ENCODE measurements around the gene AQP10. TPM values are rescaled to one million over a fixed set of nuclear protein-coding genes. Genes with fewer than 3 reads are reported as not detected.
A peak's percentile ranks its signal among the peaks of the same experiment; 100 is the strongest.
"Not testable (repeated sequence)": the region's sequence is repeated elsewhere in the genome, so short reads cannot be mapped to it uniquely, and the experiment has no call there.

Gene AQP10
- total RNA-seq, 1 experiment from 2014 or later: not detected

DNA sequence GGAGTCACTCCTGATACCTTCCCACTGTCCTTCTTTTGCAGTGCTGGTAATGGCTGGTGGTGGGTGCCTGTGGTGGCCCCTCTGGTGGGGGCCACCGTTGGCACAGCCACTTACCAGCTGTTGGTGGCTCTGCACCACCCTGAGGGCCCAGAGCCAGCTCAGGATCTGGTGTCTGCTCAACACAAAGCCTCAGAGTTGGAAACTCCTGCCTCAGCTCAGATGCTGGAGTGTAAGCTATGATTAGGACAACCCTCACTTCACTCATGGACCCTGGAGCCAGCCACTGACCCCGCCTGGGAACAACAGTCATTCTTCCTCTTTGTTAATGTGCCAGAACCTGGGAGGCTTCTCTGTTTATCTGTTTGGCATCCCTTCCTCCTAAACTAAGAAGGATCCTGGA is 3.3 kb downstream of the AQP10 start:
- no peak for DNase-seq (ENCODE audit: low spot score)

DNA sequence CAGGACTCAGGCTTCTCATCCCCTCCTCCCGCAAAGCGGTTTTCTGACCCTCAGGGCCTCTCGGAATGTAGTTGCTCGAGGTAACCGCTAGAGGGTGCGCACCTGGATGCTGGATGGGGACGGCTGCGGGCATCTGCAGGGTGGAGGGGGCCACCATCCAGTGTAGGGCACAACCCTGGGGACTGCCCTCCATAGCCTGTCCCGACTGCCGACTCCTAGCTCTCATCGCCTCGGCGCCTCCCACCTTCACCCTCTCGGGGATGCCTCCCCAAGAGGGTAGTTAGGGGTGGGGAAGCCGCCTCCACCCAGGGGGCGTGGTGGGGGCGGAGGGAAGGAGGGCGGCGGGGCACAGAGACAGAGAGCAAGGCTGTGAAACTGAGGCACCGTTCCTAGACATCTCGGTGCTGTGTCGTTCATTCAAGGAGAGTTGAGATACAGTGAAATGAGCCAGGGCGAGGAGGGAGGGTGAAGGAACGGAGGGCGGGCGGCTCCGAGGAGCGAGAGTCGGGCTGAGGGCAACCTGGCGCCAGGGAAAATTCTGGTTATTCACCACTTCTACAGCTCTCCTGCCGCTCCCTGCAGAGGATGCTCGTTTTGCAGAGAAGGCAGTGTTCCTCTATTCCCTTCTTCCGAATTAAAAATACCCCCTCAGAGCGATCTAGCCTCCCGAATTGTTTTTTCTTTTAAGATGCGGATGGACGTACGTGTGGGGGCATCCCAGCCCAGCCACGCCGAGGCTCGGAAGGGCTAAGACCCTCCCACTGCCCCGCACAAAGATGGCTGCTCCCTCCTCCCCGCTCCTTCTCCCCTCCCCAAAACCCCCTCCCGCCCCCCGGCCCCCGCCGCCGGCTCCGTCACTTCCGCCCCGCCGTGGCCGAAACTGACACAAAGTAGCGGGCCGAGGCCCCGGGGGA is 4.0 kb downstream of the AQP10 start, which contains the start of gene ATP8B2:
TSS of gene ATP8B2 (plus strand) at position 857 of the 914 bp plus-strand sequence. CDS start 2,617 bp downstream, outside the sequence.
- peak; percentile 88 for DNase-seq (ENCODE audit: low spot score)

DNA sequence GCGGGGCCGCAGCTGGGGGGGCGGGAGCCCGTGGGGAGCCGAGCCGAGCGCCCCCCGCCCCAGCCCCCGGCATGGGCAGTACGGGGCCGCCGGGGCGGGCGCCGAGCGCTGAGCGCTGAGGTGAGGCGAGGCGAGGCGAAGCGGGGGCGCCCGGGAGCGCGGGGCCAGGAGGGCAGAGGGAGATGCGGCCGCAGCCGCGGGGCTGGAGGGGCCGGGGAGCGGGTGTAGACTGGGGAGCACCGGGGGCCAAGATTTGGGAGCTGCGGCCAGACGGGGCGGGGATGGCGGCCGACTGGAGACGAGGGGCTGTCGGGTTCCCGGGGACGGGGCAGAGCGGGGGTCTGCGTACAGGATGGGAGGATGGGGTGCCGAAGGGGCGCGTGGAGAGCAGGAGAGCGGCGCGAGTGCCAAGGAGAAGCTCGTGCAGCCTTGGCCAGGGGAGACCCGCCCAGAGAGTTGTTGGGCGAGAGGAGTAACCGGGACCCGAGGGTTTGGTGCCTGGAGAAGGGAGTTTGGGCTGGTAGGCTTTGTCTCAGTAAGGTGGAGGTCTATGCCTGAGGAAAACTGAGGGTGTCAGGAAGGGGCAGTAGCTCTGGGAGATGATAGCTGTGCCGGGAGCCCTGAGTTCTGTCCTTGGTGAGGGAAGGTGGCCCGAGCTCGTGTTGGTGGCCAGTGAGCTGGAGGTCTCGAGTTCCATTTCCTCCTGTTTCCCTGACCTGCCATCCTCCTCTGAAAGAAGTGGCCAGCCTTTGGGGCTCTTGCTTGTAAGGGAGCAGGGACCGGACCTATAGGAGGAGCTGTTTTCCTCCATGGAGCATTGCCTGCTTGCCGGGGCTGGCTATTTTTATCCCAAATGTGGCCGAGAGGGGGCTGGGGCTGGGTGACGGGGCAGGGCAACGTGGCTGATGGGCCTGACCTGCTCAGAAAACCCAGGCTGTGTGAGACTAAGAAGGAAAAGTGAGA is 5.0 kb downstream of the AQP10 start:
- DNase-seq (ENCODE audit: low spot score): peak; percentile 87

DNA sequence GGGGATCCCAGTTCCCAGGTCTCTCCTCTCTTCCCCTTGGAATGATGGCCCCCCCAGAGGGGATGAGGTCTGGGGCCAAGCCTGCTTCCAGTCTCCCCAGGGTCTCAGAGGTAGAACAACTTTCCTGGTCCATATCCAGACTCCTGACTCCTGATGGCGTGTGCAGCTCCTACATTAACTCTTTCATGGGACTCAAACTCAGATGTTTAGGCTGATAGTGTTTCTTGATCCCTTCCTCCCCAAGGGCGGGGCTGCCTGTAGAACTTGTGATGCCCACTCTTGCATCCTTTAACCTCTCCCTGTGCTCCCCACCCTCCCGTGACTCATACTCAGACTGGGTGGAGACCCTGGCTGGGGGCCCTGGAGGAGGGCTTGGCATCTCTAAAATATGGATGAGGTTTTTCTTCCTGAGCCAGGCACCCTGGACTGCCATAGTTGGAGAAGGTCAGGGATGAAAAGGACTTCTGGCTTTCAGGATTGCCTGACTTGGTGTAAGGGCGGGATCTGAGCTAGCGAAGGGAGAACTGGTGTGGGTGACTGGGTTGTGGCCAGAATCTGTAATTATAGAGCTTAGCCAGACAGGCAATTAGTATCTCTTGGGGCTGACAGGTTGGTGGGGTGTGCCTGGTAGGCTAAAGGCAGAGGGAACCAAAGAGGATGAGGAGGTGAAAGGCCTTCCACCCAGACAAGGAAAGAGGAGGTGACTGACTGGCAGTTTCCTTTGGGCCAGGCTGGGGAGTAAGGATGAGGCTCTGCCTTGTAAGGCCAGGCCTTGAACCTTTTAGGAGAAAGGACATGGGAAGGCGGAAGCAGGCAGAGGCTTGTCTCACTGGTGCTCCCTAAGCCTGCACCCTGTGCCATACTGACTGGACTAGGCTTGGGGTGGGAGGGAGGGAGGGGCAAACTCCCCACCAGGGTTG is 5.9 kb downstream of the AQP10 start:
- peak; percentile 90 for DNase-seq (ENCODE audit: low spot score)

DNA sequence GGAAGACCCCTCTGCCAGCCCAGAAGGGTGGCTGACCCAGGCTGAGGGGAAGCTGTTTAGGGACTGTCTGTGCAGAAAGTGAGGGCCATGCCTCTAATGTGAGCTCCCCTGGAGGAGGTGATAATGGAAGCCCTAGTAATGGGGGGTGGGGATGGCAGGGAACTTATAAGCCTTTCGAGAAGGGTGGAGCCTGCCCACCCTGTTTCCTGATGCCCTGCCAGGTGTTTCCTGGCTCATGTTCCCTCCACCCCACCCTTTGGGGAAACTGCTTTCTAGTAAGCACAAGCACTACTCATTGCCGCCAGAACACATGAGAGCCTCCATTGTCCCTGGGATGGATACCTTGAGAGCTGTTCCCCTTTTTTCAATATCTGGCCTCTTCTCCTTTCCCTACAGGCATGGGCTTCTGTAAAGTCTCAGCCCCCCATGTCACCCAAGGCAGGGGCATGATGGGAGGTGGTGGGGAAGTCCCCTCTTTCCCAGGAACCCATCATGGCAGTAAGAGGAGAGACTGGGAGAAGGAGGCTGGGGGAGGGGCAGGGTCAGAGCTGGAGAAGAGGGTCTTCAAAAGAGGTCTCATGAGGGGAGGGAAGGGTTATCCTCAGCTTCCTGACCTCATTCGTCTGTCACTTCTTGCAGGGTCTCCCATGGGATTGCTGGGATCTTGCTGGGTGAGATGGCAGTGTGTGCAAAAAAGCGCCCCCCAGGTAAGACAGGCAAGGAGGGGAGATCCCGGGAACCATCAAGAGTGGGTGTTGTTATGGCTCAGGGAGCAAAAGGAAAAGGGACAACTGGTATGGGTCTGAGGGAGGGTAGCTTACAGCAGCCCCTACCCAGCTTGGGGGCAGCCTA is 6.8 kb downstream of the AQP10 start:
- DNase-seq (ENCODE audit: low spot score): no peak

DNA sequence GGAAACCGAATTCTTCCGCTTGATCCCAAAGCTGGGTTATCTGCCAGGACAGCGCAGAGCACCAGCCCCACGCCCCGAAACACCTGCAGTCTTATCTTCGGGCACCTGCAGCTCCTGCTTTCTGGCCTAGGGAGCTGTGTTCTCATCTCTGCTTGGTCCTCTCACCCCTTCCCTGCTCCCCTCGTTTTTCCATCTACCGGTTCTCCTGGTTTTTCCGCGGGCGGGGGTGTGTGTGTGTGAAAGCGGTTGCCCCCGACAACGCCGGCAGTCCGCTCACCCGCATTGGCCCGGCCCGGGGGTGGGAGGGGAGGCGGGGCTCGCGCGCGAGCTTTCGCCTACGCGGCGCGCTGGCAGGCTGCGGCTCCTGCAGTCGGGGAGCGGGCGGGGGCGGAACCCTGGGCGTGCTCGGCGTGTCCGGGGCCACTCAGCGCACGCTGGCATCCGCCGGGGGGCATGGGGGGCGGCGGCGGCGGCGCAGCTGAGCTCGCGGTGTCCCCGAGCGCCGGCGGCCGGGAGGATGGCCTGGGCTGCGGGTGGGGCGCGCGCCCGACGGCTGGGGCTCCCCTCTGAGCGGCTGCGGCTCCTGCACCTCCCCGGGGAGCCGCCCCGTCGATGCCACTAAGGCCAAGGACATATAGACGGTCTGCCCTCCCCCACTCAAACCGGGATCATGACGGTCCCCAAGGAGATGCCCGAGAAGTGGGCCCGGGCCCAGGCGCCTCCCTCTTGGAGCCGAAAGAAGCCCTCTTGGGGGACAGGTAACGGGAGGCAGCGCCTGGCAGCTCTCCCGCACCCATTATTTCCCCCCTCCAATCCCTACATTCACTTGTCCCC is 7.6 kb downstream of the AQP10 start:
- DNase-seq (ENCODE audit: low spot score): no peak

DNA sequence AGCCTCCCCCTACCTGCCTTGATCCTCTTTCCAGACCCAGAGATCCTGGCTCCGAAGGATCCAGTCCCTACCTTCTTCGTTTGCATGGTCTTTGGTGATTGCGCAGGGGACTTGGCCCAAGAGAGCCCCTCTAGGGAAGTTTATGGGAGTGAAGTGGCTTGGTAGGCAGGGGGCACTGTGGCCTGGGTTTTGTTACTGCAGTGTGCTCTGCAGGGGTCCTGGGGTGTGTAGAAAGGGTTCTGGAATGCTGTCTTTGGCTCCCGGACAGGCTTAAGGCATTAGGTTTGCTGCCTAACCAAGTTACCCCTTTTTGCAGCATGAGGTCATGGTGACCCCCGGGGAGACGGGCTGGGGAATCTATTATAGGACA is 8.2 kb downstream of the AQP10 start:
- DNase-seq (ENCODE audit: low spot score): no peak

DNA sequence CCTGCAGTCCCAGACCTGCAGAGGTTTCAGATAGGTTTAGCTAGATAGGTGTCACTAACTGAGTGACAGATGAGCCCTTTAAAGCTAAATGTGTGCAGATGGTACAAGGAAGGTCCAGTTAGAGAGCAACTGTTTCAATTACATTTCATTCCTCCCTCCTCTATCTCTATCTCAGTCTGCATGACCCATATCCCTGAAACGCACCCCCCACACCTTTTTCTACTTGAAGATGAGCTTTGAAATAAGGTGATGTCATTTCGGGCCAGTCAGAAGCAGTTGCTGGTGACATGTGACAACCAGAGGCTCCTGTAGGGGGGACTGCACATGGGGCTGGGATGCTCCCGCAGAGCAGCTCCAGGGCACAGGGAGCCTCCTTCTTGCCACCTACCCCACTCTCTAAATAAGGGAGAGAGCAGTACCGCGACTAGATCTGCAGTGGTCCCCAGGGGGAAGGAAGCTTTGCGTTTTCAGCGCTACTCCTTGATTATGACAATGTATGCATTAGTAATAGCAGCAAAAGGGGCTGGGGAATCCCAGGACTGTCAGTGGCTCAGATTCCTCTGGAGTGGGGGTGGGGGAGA is 8.7 kb downstream of the AQP10 start:
- DNase-seq (ENCODE audit: low spot score): no peak

DNA sequence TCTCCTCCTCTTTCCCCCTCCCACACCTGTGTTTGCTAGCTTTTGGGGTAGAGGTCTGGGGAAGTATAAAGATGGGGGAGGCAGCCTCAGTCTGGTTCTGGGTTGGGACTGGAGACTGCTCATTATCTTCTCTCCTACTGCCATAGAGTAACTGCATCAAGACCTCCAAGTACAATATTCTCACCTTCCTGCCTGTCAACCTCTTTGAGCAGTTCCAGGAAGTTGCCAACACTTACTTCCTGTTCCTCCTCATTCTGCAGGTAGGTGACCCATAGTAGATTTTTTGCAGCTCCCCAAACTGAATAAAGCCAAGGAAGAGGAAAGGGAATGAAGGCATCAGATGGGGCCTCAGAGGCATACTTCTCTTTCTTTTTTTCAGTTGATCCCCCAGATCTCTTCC is 9.8 kb downstream of the AQP10 start:
- no peak for DNase-seq (ENCODE audit: low spot score)

DNA sequence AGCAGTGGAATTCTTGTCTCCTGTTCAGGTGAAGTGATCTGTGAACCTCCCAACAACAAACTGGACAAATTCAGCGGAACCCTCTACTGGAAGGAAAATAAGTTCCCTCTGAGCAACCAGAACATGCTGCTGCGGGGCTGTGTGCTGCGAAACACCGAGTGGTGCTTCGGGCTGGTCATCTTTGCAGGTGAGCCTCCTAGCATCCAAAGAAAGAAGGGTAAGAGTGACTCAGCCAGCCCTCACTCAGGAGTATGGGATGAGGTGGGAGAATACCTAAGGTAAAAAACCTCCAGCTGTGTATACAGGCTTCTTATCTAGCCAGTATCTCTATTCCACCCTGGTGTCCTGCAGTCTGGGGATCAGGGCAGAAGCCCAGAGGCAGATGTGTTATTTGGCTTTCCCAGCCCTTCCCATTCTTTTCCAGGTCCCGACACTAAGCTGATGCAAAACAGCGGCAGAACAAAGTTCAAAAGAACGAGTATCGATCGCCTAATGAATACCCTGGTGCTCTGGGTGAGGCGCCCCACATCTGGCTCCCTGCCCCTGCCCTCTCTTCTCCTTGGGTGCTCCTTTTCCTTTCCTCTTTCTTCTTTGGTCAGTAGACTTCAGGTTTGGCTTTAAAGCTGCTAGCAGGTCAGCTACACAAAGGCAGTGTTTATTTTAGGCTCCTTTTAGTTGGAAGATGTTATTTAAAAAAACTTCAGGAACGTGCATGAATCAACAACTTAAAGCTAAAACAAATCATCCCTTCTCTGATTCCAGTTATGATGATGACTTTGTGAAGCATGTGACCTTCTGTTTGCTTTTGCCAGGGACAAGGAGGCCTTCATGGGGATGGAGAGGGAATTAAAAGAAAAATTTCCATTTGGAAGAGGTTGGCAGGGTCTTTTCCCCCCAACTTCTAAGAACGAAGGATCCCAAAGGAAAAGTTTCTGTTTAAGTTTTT is 13.5 kb downstream of the AQP10 start:
- DNase-seq (ENCODE audit: low spot score): no peak

DNA sequence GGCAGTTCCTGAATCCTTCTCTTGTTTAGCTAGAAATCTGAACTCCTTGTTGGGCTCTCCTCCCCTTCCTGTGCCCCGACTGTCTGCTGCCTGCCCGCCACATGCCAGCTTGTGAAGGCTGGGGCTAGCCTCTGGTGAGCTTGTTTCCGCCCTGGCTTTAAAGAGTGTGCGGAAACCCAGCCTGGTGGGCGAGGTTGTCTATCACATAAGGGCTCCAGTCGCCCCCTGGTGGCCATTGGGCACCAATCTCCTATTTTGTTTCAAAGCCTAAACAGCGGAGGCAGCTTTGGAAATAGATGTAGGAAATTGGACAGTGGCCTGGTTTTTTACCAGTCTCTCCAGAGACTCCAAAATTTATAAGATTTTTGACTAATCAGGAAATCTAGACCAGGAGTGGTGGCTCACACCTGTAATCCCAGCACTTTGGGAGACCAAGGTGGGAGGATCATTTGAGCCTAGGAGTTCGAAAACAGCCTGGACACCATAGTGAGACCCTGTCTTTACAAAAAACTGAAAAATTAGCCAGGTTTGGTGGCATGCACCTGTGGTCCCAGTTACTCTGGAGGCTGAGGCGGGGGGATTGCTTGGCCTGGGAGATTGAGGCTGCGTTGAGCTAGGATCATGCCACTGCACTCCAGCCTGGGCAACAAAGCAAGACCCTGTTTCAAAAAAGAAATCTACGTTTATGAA is 14.3 kb downstream of the AQP10 start:
- peak; percentile 86 for DNase-seq (ENCODE audit: low spot score)

DNA sequence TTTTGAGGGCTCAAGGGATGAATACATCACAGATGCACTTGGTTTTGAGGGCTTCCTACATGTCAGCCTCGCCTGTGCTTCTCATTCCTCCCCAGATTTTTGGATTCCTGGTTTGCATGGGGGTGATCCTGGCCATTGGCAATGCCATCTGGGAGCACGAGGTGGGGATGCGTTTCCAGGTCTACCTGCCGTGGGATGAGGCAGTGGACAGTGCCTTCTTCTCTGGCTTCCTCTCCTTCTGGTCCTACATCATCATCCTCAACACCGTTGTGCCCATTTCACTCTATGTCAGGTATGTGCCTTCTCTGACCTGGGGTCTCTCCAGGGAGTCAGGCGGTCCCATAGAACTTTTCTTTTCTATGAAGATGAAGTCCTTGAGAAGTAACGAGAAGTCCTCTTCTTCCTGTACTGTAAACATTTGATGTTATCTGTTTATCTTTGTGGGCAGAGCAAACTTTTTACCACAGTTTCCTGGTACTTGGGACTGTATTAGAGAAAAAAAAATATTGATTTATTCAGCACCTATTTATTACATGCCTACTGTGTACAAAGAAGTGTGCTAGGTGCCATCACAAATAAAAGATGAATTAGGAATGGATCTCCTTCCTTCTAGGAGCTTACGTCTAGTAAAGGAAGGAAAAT is 16.5 kb downstream of the AQP10 start:
- DNase-seq (ENCODE audit: low spot score): no peak

DNA sequence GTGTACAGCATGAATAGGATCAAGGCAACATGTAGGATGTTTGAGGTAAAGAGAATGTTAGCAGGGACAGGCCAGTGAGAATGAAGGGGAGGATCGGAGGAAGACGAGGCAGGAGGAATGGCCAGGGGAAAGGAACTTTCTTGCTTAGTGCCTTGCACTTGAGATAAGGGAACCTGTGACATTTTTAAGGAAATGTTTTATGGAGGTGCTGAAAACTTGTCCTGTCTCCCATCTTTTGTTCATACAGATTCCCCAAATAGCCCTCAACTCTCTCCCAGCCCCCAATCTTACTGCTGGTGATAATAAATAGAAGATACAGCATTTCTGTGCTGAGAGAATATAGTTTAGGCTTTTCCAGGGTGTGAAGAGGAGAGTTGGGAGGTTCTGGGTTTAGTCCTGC is 18.0 kb downstream of the AQP10 start:
- DNase-seq (ENCODE audit: low spot score): no peak

DNA sequence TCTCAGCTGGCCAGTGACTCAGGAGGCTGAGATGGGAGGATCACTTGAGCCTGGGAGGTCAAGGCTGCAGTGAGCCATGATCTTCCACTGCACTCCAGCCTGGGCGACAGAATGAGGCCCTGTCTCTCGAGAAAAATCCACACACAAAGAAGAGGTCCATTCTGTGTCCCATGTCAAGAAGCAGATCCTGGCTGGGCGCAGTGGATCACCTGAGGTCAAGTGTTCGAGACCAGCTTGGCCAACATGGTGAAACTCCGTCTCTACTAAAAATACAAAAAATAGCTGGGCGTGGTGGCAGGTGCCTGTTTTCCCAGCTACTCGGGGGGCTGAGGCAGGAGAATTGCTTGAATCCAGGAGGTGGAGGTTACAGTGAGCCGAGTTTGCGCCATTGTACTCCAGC is 20.5 kb downstream of the AQP10 start:
- DNase-seq (ENCODE audit: low spot score): not testable (repeated sequence)

DNA sequence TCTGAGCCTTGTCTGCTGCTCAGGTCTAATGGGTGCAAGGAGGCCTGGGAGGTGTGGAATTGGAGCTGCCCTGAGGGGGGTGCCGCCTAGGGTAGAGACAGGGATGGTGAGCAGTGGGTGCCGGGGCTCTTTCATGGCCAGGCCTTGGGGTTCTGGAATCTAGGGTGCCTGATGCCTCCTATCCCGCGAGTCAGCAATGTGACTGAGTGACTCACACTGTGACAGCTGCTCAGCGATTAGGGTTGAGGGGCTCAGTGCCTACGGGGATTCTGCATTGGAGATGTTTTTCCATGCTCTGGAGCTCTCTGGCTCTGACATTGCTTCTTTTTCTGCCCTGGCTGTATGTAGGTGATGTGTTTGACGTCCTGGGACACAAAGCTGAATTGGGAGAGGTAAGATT is 21.2 kb downstream of the AQP10 start:
- no peak for DNase-seq (ENCODE audit: low spot score)

DNA sequence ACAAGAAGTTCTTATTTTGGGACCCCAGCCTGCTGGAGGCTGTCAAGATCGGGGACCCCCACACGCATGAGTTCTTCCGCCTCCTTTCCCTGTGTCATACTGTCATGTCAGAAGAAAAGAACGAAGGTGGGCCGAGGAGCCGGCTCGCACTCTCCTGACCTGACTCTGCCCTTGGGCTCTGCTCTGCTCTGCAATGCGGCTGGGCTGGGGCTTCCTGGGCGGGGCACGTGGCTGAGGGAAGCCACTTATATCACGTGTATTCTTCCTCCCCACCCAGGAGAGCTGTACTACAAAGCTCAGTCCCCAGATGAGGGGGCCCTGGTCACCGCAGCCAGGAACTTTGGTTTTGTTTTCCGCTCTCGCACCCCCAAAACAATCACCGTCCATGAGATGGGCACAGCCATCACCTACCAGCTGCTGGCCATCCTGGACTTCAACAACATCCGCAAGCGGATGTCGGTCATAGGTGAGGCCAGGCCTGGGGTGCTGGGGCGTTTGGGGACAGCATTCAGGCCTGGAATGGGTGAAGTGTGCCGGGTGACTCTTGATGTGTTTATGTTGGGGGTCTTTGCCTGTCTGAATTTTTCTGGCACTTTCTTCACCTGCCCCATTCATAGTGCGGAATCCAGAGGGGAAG is 22.1 kb downstream of the AQP10 start:
- DNase-seq (ENCODE audit: low spot score): no peak

All from A172 (cell line).